ENCODE data around the gene FBF1. TPM values are rescaled to one million over a fixed set of nuclear protein-coding genes. Genes with fewer than 3 reads are reported as not detected.
"Not testable (repeated sequence)": the region's sequence is repeated elsewhere in the genome, so short reads cannot be mapped to it uniquely, and the experiment has no call there.

FBF1 gene
- total RNA-seq, 1 experiment from 2014 or later, result 17.9 TPM

- DNase-seq, result peak; percentile 75
- H3K36me3 ChIP-seq (replicated peaks; ENCODE audit: control insufficient read depth, insufficient read depth, low read length), result no peaks in the 10 kb centered on the region
- H3K4me3 ChIP-seq (ENCODE audit: insufficient read depth, low read depth, low read length), result no peak overlapping the region
- peaks cover 11% of the 10 kb centered on the region for H3K27me3 ChIP-seq (ENCODE audit: control insufficient read depth, insufficient read depth, low read length)
Measured at GRCh38 chr17:75872434-75873351, 68.1 kb downstream of the FBF1 start.

GRCh38 chr17:75870228-75870627, 70.6 kb downstream of the FBF1 start:
- H3K36me3 ChIP-seq (replicated peaks; ENCODE audit: control insufficient read depth, insufficient read depth, low read length); DNase-seq; H3K4me3 ChIP-seq (ENCODE audit: insufficient read depth, low read depth, low read length); H3K27me3 ChIP-seq (ENCODE audit: control insufficient read depth, insufficient read depth, low read length): not testable (repeated sequence)

- DNase-seq, result peak; percentile 61
- H3K4me3 ChIP-seq (ENCODE audit: insufficient read depth, low read depth, low read length), result no peak overlapping the region
- H3K36me3 ChIP-seq (replicated peaks; ENCODE audit: control insufficient read depth, insufficient read depth, low read length), result no peaks in the 10 kb centered on the region
Measured at GRCh38 chr17:75869282-75870141, 71.3 kb downstream of the FBF1 start.

GRCh38 chr17:75868730-75869281, 72.0 kb downstream of the FBF1 start:
- not testable (repeated sequence) for H3K36me3 ChIP-seq (replicated peaks; ENCODE audit: control insufficient read depth, insufficient read depth, low read length); H3K4me3 ChIP-seq (ENCODE audit: insufficient read depth, low read depth, low read length); DNase-seq; H3K27me3 ChIP-seq (ENCODE audit: control insufficient read depth, insufficient read depth, low read length)

More at GRCh38 chr17:75869282-75870141, 71.3 kb downstream of the FBF1 start:
- H3K27me3 ChIP-seq (ENCODE audit: control insufficient read depth, insufficient read depth, low read length), result no peaks in the 10 kb centered on the region

GRCh38 chr17:75865404-75866188, 75.2 kb downstream of the FBF1 start:
- H3K27me3 ChIP-seq (ENCODE audit: control insufficient read depth, insufficient read depth, low read length); H3K36me3 ChIP-seq (replicated peaks; ENCODE audit: control insufficient read depth, insufficient read depth, low read length); H3K4me3 ChIP-seq (ENCODE audit: insufficient read depth, low read depth, low read length): not testable (repeated sequence)
- DNase-seq, result peak; percentile 40

- not testable (repeated sequence) for H3K27me3 ChIP-seq (ENCODE audit: control insufficient read depth, insufficient read depth, low read length); H3K36me3 ChIP-seq (replicated peaks; ENCODE audit: control insufficient read depth, insufficient read depth, low read length); DNase-seq; H3K4me3 ChIP-seq (ENCODE audit: insufficient read depth, low read depth, low read length)
Measured at GRCh38 chr17:75864887-75865286, 76.0 kb downstream of the FBF1 start.

GRCh38 chr17:75864448-75864871, 76.4 kb downstream of the FBF1 start:
- DNase-seq, result peak; percentile 87
- Histone ChIP-seq H3K27me3 (ENCODE audit: control insufficient read depth, insufficient read depth, low read length) (no peaks in the 10 kb centered on the region), H3K36me3 (replicated peaks; ENCODE audit: control insufficient read depth, insufficient read depth, low read length) (no peaks in the 10 kb centered on the region), H3K4me3 (ENCODE audit: insufficient read depth, low read depth, low read length) (no peak overlapping the region)

GRCh38 chr17:75861927-75862317, 78.9 kb downstream of the FBF1 start:
- Histone ChIP-seq H3K36me3 (replicated peaks; ENCODE audit: control insufficient read depth, insufficient read depth, low read length) (no peaks in the 10 kb centered on the region), H3K27me3 (ENCODE audit: control insufficient read depth, insufficient read depth, low read length) (no peaks in the 10 kb centered on the region), H3K4me3 (ENCODE audit: insufficient read depth, low read depth, low read length) (no peak overlapping the region)
- peak; percentile 25 for DNase-seq

Other genes starting within 250 kb of the FBF1 start
- 0.28 and 0.70 TPM in 2 replicates for gene ITGB4, start 219.6 kb downstream of the FBF1 start, total RNA-seq (2014; rRNA removed; shearing (Covaris generic))
- 43.4 and 47.2 TPM in 2 replicates for gene GALK1, start 175.8 kb downstream of the FBF1 start, total RNA-seq (2014; rRNA removed; shearing (Covaris generic))
- gene UNK, start 156.2 kb downstream of the FBF1 start, total RNA-seq (2014; rRNA removed; shearing (Covaris generic)), result 17.9 and 21.7 TPM in 2 replicates
- 4.2 and 7.2 TPM in 2 replicates for gene UNC13D, start 96.6 kb downstream of the FBF1 start, total RNA-seq (2014; rRNA removed; shearing (Covaris generic))
- gene WBP2, start 85.7 kb downstream of the FBF1 start, total RNA-seq (2014; rRNA removed; shearing (Covaris generic)), result 44.8 and 48.2 TPM in 2 replicates
- 8.5 and 14.1 TPM in 2 replicates for gene TRIM47, start 62.5 kb downstream of the FBF1 start, total RNA-seq (2014; rRNA removed; shearing (Covaris generic))
- gene TRIM65, start 44.1 kb downstream of the FBF1 start, total RNA-seq (2014; rRNA removed; shearing (Covaris generic)), result 66.4 and 69.4 TPM in 2 replicates
- gene MRPL38, start 36.2 kb downstream of the FBF1 start, total RNA-seq (2014; rRNA removed; shearing (Covaris generic)), result 100 and 125 TPM in 2 replicates
- gene ACOX1, start 38.1 kb upstream of the FBF1 start, total RNA-seq (2014; rRNA removed; shearing (Covaris generic)), result 35.1 and 38.3 TPM in 2 replicates
- 12.5 and 16.9 TPM in 2 replicates for gene TEN1, start 38.2 kb upstream of the FBF1 start, total RNA-seq (2014; rRNA removed; shearing (Covaris generic))
- gene CDK3, start 59.8 kb upstream of the FBF1 start, total RNA-seq (2014; rRNA removed; shearing (Covaris generic)), result 4.3 and 6.7 TPM in 2 replicates
- gene EVPL, start 86.3 kb upstream of the FBF1 start, total RNA-seq (2014; rRNA removed; shearing (Covaris generic)), result 0.26 TPM in 1 of 2 replicates, not detected in the other
- gene SRP68, start 131.5 kb upstream of the FBF1 start, total RNA-seq (2014; rRNA removed; shearing (Covaris generic)), result 31.4 and 33.4 TPM in 2 replicates
- gene GALR2, start 133.7 kb upstream of the FBF1 start, total RNA-seq (2014; rRNA removed; shearing (Covaris generic)), result 1.8 and 2.0 TPM in 2 replicates
- gene ZACN, start 138.1 kb upstream of the FBF1 start, total RNA-seq (2014; rRNA removed; shearing (Covaris generic)), result 0.48 and 0.59 TPM in 2 replicates
- 80.3 and 87.7 TPM in 2 replicates for gene EXOC7, start 162.7 kb upstream of the FBF1 start, total RNA-seq (2014; rRNA removed; shearing (Covaris generic))
- 2.0 and 3.3 TPM in 2 replicates for gene FOXJ1, start 200.2 kb upstream of the FBF1 start, total RNA-seq (2014; rRNA removed; shearing (Covaris generic))

Measured in H7 (cell line).